Epithelial cell of proximal tubule (primary cell): ENCODE measurements around the gene PCDHGC4. TPM values are rescaled to one million over a fixed set of nuclear protein-coding genes. Genes with fewer than 3 reads are reported as not detected.

Source experiments
- DNase-seq: peaks from one replicate; pipeline ENCODE4 v3.0.0-alpha.2; 2011; ENCODE audit warnings: low read depth
- H3K4me3 ChIP-seq: 2 replicates; pipeline ENCODE4 v1.5.1; 2011; ENCODE audit warnings: low read depth, mild to moderate bottlenecking, low read length
- CTCF ChIP-seq: conservative IDR thresholded peaks from 2 replicates; pipeline ENCODE4 v1.5.1; 2012; ENCODE audit warnings: low read depth, mild to moderate bottlenecking, low read length
- total RNA-seq: library from RNA; depleted of rRNA; stranded (reverse); fragments of >200 nt; gene quantifications from 2 replicates; pipeline ENCODE4 v1.2.3, GENCODE V29; 2015

Gene PCDHGC4
- total RNA-seq, 1 donor from 2014 or later = 0.46 TPM

DNA sequence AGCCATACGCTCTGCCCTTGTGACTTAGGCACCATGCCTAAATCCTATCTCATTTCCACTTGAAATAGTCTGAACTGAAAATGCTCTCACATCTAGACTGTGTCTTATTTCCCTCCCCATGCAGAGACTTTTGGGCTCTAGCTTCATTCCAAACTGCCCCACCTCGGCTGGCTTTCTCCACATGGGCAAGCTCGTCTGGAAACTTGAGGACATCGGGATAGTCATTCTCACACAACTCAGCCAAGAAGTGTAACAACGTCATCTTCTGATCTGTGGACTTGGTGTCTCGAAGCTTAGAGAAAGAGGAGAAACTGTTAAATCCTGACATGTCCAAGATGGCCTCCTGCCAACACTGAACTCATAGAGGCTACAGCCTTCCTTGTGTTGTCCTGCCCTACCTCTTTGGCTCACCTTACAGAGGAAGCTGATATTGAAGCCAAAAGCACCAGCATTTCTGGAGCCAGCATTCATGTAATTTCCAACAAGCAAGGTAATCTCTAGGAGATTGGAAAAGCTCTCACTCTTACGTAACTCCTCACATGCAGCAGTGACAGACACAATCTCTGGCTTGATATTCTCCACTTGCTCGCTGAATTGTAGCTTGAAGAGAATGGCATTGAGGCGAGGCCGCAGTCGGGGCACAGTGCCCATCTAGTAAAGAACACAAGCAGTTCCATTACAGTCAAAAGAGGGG, 43.6 kb downstream of the PCDHGC4 start:
- no peak for TF ChIP-seq CTCF
- H3K4me3 ChIP-seq = no peak overlapping the region
- DNase-seq = no peak

DNA sequence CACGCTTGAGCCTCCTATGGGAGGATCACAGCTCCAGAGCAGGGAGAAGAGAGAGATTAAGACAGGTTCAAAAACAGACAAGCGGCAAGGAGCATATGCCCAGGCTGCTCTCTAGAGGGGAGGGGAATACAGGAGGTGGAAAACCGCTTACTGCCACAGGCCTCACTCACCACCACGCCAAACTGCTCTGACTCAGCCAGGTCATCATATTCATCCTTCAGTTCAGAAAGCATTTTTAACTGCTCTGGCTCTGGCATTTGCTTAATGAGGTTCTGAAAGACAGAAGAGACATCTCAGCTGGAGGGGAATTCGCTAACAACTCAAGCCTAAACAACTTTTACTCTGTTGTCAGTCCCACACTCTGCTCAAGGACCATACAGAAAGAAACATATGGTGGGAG, 44.2 kb downstream of the PCDHGC4 start:
- TF ChIP-seq CTCF = no peak
- no peak for DNase-seq
- H3K4me3 ChIP-seq = no peak overlapping the region

GRCh38 chr5:141529873-141530272, 45.0 kb downstream of the PCDHGC4 start:
- H3K4me3 ChIP-seq = no peak overlapping the region
- no peak for TF ChIP-seq CTCF
- no peak for DNase-seq

- no peak for TF ChIP-seq CTCF
- DNase-seq = no peak
- H3K4me3 ChIP-seq = no peak overlapping the region
Measured at GRCh38 chr5:141532726-141533125, 47.9 kb downstream of the PCDHGC4 start.

DNA sequence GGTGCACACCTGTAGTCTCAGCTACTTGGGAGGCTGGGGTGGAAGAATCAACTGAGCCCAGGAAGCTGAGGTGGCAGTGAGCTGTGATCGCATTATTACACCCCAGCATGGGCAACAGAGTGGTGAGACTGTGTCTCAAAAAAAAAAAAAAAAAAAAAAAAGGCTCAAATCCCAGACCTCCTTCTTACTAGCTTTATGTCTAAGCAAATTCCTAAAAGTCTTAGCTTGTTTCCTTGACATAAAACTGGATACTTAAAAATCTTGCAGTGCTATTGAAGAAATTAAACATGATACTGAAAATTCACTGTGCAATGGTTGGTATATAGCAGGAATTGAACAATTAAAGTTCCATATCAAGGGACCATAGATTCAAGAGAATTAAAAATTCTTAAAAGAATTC, 49.1 kb downstream of the PCDHGC4 start:
- no peak for TF ChIP-seq CTCF
- no peak for DNase-seq
- H3K4me3 ChIP-seq = no peak overlapping the region

GRCh38 chr5:141534492-141535213, 49.8 kb downstream of the PCDHGC4 start:
- no peak overlapping the region for H3K4me3 ChIP-seq
- TF ChIP-seq CTCF = no peak
- no peak for DNase-seq

Other genes starting within 250 kb of the PCDHGC4 start
- 0.07 and 0.29 TPM in 2 replicates for gene PCDHB15, start 239.6 kb upstream of the PCDHGC4 start, total RNA-seq
- 0.29 TPM in 1 of 2 replicates, not detected in the other for gene SLC25A2, start 181.0 kb upstream of the PCDHGC4 start, total RNA-seq
- gene TAF7, start 164.2 kb upstream of the PCDHGC4 start, total RNA-seq = 40.6 and 41.0 TPM in 2 replicates
- 0.29 and 0.75 TPM in 2 replicates for gene PCDHGA1, start 154.5 kb upstream of the PCDHGC4 start, total RNA-seq
- 0.23 and 0.72 TPM in 2 replicates for gene PCDHGA2, start 146.3 kb upstream of the PCDHGC4 start, total RNA-seq
- 0.36 and 0.52 TPM in 2 replicates for gene PCDHGA3, start 141.2 kb upstream of the PCDHGC4 start, total RNA-seq
- 0.12 and 0.29 TPM in 2 replicates for gene PCDHGB1, start 134.9 kb upstream of the PCDHGC4 start, total RNA-seq
- 0.22 and 0.92 TPM in 2 replicates for gene PCDHGA4, start 130.0 kb upstream of the PCDHGC4 start, total RNA-seq
- gene PCDHGB2, start 125.0 kb upstream of the PCDHGC4 start, total RNA-seq = 0.43 and 0.98 TPM in 2 replicates
- 0.14 and 0.63 TPM in 2 replicates for gene PCDHGA5, start 120.9 kb upstream of the PCDHGC4 start, total RNA-seq
- gene PCDHGB3, start 114.8 kb upstream of the PCDHGC4 start, total RNA-seq = 0.14 and 1.1 TPM in 2 replicates
- gene PCDHGA6, start 111.1 kb upstream of the PCDHGC4 start, total RNA-seq = 0.35 and 0.36 TPM in 2 replicates
- 0.23 and 0.29 TPM in 2 replicates for gene PCDHGA7, start 102.3 kb upstream of the PCDHGC4 start, total RNA-seq
- 1.7 and 4.7 TPM in 2 replicates for gene PCDHGB4, start 97.3 kb upstream of the PCDHGC4 start, total RNA-seq
- gene PCDHGA8, start 92.4 kb upstream of the PCDHGC4 start, total RNA-seq = 0.14 and 1.0 TPM in 2 replicates
- gene PCDHGB5, start 87.1 kb upstream of the PCDHGC4 start, total RNA-seq = 4.0 and 6.5 TPM in 2 replicates
- gene PCDHGA9, start 82.3 kb upstream of the PCDHGC4 start, total RNA-seq = 1.1 and 1.9 TPM in 2 replicates
- gene PCDHGB6, start 77.0 kb upstream of the PCDHGC4 start, total RNA-seq = 1.4 and 3.4 TPM in 2 replicates
- 0.58 and 1.9 TPM in 2 replicates for gene PCDHGA10, start 72.0 kb upstream of the PCDHGC4 start, total RNA-seq
- gene PCDHGB7, start 67.4 kb upstream of the PCDHGC4 start, total RNA-seq = 0.65 and 2.8 TPM in 2 replicates
- 2.6 and 2.7 TPM in 2 replicates for gene PCDHGA11, start 64.0 kb upstream of the PCDHGC4 start, total RNA-seq
- 1.8 and 1.9 TPM in 2 replicates for gene PCDHGA12, start 54.5 kb upstream of the PCDHGC4 start, total RNA-seq
- gene PCDHGC3, start 9.1 kb upstream of the PCDHGC4 start, total RNA-seq = 9.8 and 23.2 TPM in 2 replicates
- gene PCDHGC5, start 4.1 kb downstream of the PCDHGC4 start, total RNA-seq = 0.06 TPM in 1 of 2 replicates, not detected in the other
- gene DIAPH1, start 134.0 kb downstream of the PCDHGC4 start, total RNA-seq = 94.0 and 101 TPM in 2 replicates
- gene HDAC3, start 151.8 kb downstream of the PCDHGC4 start, total RNA-seq = 55.2 and 64.8 TPM in 2 replicates
- gene RELL2, start 152.0 kb downstream of the PCDHGC4 start, total RNA-seq = 3.3 and 10.3 TPM in 2 replicates
- gene FCHSD1, start 166.4 kb downstream of the PCDHGC4 start, total RNA-seq = 15.7 and 43.1 TPM in 2 replicates
- gene ARAP3, start 197.2 kb downstream of the PCDHGC4 start, total RNA-seq = 7.1 and 11.3 TPM in 2 replicates